GM18517 (cell line): ENCODE measurements around the gene TMEM11.

Experiments
- ATAC-seq: cut with Tn5 transposase; IDR thresholded peaks from one replicate; pipeline ENCODE4 v1.9.1; 2021; ENCODE audit warnings: mild to moderate bottlenecking, moderate library complexity; ENCODE audit not compliant: unreplicated experiment

TMEM11 gene

DNA sequence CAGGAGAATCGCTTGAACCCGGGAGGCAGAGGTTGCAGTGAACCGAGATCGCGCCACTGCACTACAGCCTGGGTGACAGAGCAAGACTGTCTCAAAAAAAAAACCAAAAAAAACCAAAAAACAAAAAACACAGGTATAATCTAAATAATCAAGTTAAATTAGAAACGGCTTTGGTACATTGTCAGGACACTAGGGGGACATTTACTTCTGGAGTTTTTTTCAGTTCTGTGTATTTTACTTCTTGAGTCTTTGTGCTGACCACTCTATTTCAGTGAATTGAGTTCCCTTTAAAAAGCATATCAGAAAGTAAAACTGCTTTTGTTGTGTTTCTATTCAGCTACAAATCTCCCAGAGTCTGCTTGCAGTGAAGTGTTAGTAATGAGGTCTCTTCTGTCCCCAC is 50.9 kb downstream of the TMEM11 start:
- ATAC-seq = no peak

- ATAC-seq = no peak
Observed at GRCh38 chr17:21162394-21162775, 51.6 kb downstream of the TMEM11 start.

- ATAC-seq = no peak
Observed at GRCh38 chr17:21161498-21162393, 52.2 kb downstream of the TMEM11 start.

- ATAC-seq = no peak
Observed at GRCh38 chr17:21160401-21160800, 53.6 kb downstream of the TMEM11 start.

- ATAC-seq = no peak
Observed at GRCh38 chr17:21157586-21158370, 56.2 kb downstream of the TMEM11 start.

- ATAC-seq = no peak
Observed at GRCh38 chr17:21152731-21153130, 61.2 kb downstream of the TMEM11 start.

GRCh38 chr17:21149621-21150020 is 64.3 kb downstream of the TMEM11 start:
- ATAC-seq = no peak
